Astrocyte of the spinal cord (primary cell): ENCODE measurements around the gene INAFM2.

Experiments
- DNase-seq: peaks from one replicate; pipeline ENCODE4 v3.0.0; 2011; ENCODE audit warnings: low read depth, low spot score
- H3K4me3 ChIP-seq: 2 replicates; pipeline ENCODE4 v1.5.1; 2011; ENCODE audit warnings: low read depth, mild to moderate bottlenecking, low read length, moderate library complexity
- CTCF ChIP-seq: IDR thresholded peaks from 2 replicates; pipeline ENCODE4 v1.5.1; 2012; ENCODE audit warnings: low read depth, mild to moderate bottlenecking, low read length, inconsistent platforms
- in situ Hi-C: cut with HindIII; loops from 2 replicates; pipeline ENCODE4 v1.10.0; 2017; ENCODE audit warnings: low sequenced_read_pairs

The INAFM2 gene

GRCh38 chr15:40367686-40368611 lies 44.5 kb downstream of the INAFM2 start:
- H3K4me3 ChIP-seq, result peak overlapping the region; percentile 15
- peak; percentile 74 for TF ChIP-seq CTCF
- peak; percentile 82 for DNase-seq
- in situ Hi-C loops, result no loop called here

GRCh38 chr15:40368719-40369473 lies 45.4 kb downstream of the INAFM2 start:
- in situ Hi-C loops, result no loop called here
- TF ChIP-seq CTCF, result no peak
- DNase-seq, result no peak
- H3K4me3 ChIP-seq, result no peak overlapping the region

GRCh38 chr15:40369474-40369869 lies 46.0 kb downstream of the INAFM2 start:
- TF ChIP-seq CTCF, result no peak
- DNase-seq, result no peak
- no peak overlapping the region for H3K4me3 ChIP-seq
- in situ Hi-C loops, result no loop called here

- in situ Hi-C loops, result no loop called here
- no peak for TF ChIP-seq CTCF
- no peak overlapping the region for H3K4me3 ChIP-seq
- no peak for DNase-seq
Observed at GRCh38 chr15:40369971-40370370, 46.5 kb downstream of the INAFM2 start.

GRCh38 chr15:40372981-40373380 lies 49.5 kb downstream of the INAFM2 start:
- H3K4me3 ChIP-seq, result no peak overlapping the region
- in situ Hi-C loops, result no loop called here
- no peak for DNase-seq
- TF ChIP-seq CTCF, result no peak
